ENCODE data around the gene C19orf81.
A peak's percentile ranks its signal among the peaks of the same experiment; 100 is the strongest.
"Not testable (repeated sequence)": the region's sequence is repeated elsewhere in the genome, so short reads cannot be mapped to it uniquely, and the experiment has no call there.

C19orf81 gene

GRCh38 chr19:50649433-50650391 is at the start of gene C19orf81:
C19orf81 (plus strand) TSS chr19:50649445; CDS start chr19:50649445, 0 bp downstream.
- no peak within 1 kb of the TSS for H3K9ac ChIP-seq (ENCODE audit: low read depth, low read length)
- no peaks in the 10 kb centered on the region for H3K4me1 ChIP-seq (ENCODE audit: insufficient read depth, low read length)
- H3K4me3 ChIP-seq (ENCODE audit: low read length): peak within 1 kb of the TSS; percentile 36; the same call in 1 of the 2 replicates
- H3K9me3 ChIP-seq (ENCODE audit: insufficient read depth, low read depth, low read length): peaks cover 49% of the 10 kb centered on the region
- H3K27me3 ChIP-seq (ENCODE audit: insufficient read depth, low read length): peaks cover 16% of the 10 kb centered on the region
- no peaks in the 10 kb centered on the region for H3K36me3 ChIP-seq (ENCODE audit: insufficient read depth, low read depth, low read length)
- no peak within 1 kb of the TSS for H3K27ac ChIP-seq (ENCODE audit: low read length)

- Histone ChIP-seq H3K4me1 (ENCODE audit: insufficient read depth, low read length) (no peaks in the 10 kb centered on the region), H3K27ac (ENCODE audit: low read length) (no peak overlapping the region), H3K27me3 (ENCODE audit: insufficient read depth, low read length) (peaks cover 10% of the 10 kb centered on the region), H3K9ac (ENCODE audit: low read depth, low read length) (no peak overlapping the region), H3K9me3 (ENCODE audit: insufficient read depth, low read depth, low read length) (peaks cover 35% of the 10 kb centered on the region), H3K36me3 (ENCODE audit: insufficient read depth, low read depth, low read length) (no peaks in the 10 kb centered on the region), H3K4me3 (ENCODE audit: low read length) (no peak overlapping the region)
Measured at GRCh38 chr19:50601407-50602088, 47.7 kb upstream of the C19orf81 start.

- Histone ChIP-seq H3K4me1 (ENCODE audit: insufficient read depth, low read length) (no peaks in the 10 kb centered on the region), H3K4me3 (ENCODE audit: low read length) (no peak overlapping the region), H3K36me3 (ENCODE audit: insufficient read depth, low read depth, low read length) (no peaks in the 10 kb centered on the region), H3K27ac (ENCODE audit: low read length) (no peak overlapping the region), H3K9ac (ENCODE audit: low read depth, low read length) (no peak overlapping the region), H3K27me3 (ENCODE audit: insufficient read depth, low read length) (peaks cover 14% of the 10 kb centered on the region), H3K9me3 (ENCODE audit: insufficient read depth, low read depth, low read length) (peaks cover 30% of the 10 kb centered on the region)
Measured at GRCh38 chr19:50602089-50602422, 47.2 kb upstream of the C19orf81 start.

GRCh38 chr19:50602496-50602895 is 46.7 kb upstream of the C19orf81 start:
- no peak overlapping the region for H3K4me3 ChIP-seq (ENCODE audit: low read length)
- no peaks in the 10 kb centered on the region for H3K4me1 ChIP-seq (ENCODE audit: insufficient read depth, low read length)
- H3K9me3 ChIP-seq (ENCODE audit: insufficient read depth, low read depth, low read length): peaks cover 29% of the 10 kb centered on the region
- H3K27me3 ChIP-seq (ENCODE audit: insufficient read depth, low read length): peaks cover 19% of the 10 kb centered on the region
- no peaks in the 10 kb centered on the region for H3K36me3 ChIP-seq (ENCODE audit: insufficient read depth, low read depth, low read length)
- no peak overlapping the region for H3K9ac ChIP-seq (ENCODE audit: low read depth, low read length)
- no peak overlapping the region for H3K27ac ChIP-seq (ENCODE audit: low read length)

- Histone ChIP-seq H3K36me3 (ENCODE audit: insufficient read depth, low read depth, low read length) (no peaks in the 10 kb centered on the region), H3K27ac (ENCODE audit: low read length) (no peak overlapping the region), H3K9ac (ENCODE audit: low read depth, low read length) (no peak overlapping the region), H3K4me1 (ENCODE audit: insufficient read depth, low read length) (no peaks in the 10 kb centered on the region), H3K4me3 (ENCODE audit: low read length) (no peak overlapping the region), H3K9me3 (ENCODE audit: insufficient read depth, low read depth, low read length) (peaks cover 29% of the 10 kb centered on the region), H3K27me3 (ENCODE audit: insufficient read depth, low read length) (peaks cover 21% of the 10 kb centered on the region)
Measured at GRCh38 chr19:50602935-50603334, 46.3 kb upstream of the C19orf81 start.

GRCh38 chr19:50604264-50605073 is 44.8 kb upstream of the C19orf81 start:
- H3K36me3 ChIP-seq (ENCODE audit: insufficient read depth, low read depth, low read length); H3K27ac ChIP-seq (ENCODE audit: low read length); H3K9ac ChIP-seq (ENCODE audit: low read depth, low read length); H3K4me3 ChIP-seq (ENCODE audit: low read length); H3K4me1 ChIP-seq (ENCODE audit: insufficient read depth, low read length): not testable (repeated sequence)
- H3K9me3 ChIP-seq (ENCODE audit: insufficient read depth, low read depth, low read length): peaks cover 24% of the 10 kb centered on the region
- peaks cover 21% of the 10 kb centered on the region for H3K27me3 ChIP-seq (ENCODE audit: insufficient read depth, low read length)

- H3K4me1 ChIP-seq (ENCODE audit: insufficient read depth, low read length); H3K9me3 ChIP-seq (ENCODE audit: insufficient read depth, low read depth, low read length); H3K36me3 ChIP-seq (ENCODE audit: insufficient read depth, low read depth, low read length); H3K27ac ChIP-seq (ENCODE audit: low read length); H3K4me3 ChIP-seq (ENCODE audit: low read length); H3K9ac ChIP-seq (ENCODE audit: low read depth, low read length): not testable (repeated sequence)
- H3K27me3 ChIP-seq (ENCODE audit: insufficient read depth, low read length): peaks cover 21% of the 10 kb centered on the region
Measured at GRCh38 chr19:50606059-50606836, 43.0 kb upstream of the C19orf81 start.

GRCh38 chr19:50607388-50607787 is 41.9 kb upstream of the C19orf81 start:
- H3K4me1 ChIP-seq (ENCODE audit: insufficient read depth, low read length): no peaks in the 10 kb centered on the region
- peaks cover 10% of the 10 kb centered on the region; the same call in 1 of the 2 replicates for H3K9me3 ChIP-seq (ENCODE audit: insufficient read depth, low read depth, low read length)
- no peak overlapping the region for H3K9ac ChIP-seq (ENCODE audit: low read depth, low read length)
- H3K36me3 ChIP-seq (ENCODE audit: insufficient read depth, low read depth, low read length): no peaks in the 10 kb centered on the region
- peak overlapping the region; percentile 40; the same call in 1 of the 2 replicates for H3K4me3 ChIP-seq (ENCODE audit: low read length)
- no peak overlapping the region for H3K27ac ChIP-seq (ENCODE audit: low read length)
- H3K27me3 ChIP-seq (ENCODE audit: insufficient read depth, low read length): peaks cover 21% of the 10 kb centered on the region

GRCh38 chr19:50607874-50608785 is 41.1 kb upstream of the C19orf81 start:
- peak overlapping the region; percentile 52; the same call in 1 of the 2 replicates for H3K4me3 ChIP-seq (ENCODE audit: low read length)
- peaks cover 13% of the 10 kb centered on the region for H3K27me3 ChIP-seq (ENCODE audit: insufficient read depth, low read length)
- no peak overlapping the region for H3K9ac ChIP-seq (ENCODE audit: low read depth, low read length)

More at GRCh38 chr19:50607874-50608785, 41.1 kb upstream of the C19orf81 start:
- H3K27ac ChIP-seq (ENCODE audit: low read length): no peak overlapping the region
- peaks cover 4% of the 10 kb centered on the region; the same call in 1 of the 2 replicates for H3K9me3 ChIP-seq (ENCODE audit: insufficient read depth, low read depth, low read length)
- no peaks in the 10 kb centered on the region for H3K4me1 ChIP-seq (ENCODE audit: insufficient read depth, low read length)
- H3K36me3 ChIP-seq (ENCODE audit: insufficient read depth, low read depth, low read length): no peaks in the 10 kb centered on the region

Data from iPS-20b (cell line).